ENCODE measurements around the gene C22orf15. TPM values are rescaled to one million over a fixed set of nuclear protein-coding genes. Genes with fewer than 3 reads are reported as not detected.

C22orf15 gene
- total RNA-seq, 1 donor from 2014 or later: 0.32 TPM

- intact Hi-C loops (cut with micrococcal nuclease): loop anchor here (2.0 kb wide), 1 partner anchor 46 kb away; no protein-coding TSS in a partner anchor
Observed at GRCh38 chr22:23750714-23751440, 11.9 kb upstream of the C22orf15 start, which contains the start of gene ZNF70. TSS of gene ZNF70 (minus strand) at chr22:23751112. CDS start at chr22:23745140, 5,972 bp downstream.

GRCh38 chr22:23751441-23751996 is 11.3 kb upstream of the C22orf15 start:
- intact Hi-C loops (cut with micrococcal nuclease): loop anchor here (2.0 kb wide), 1 partner anchor 47 kb away; no protein-coding TSS in a partner anchor

- intact Hi-C loops (cut with micrococcal nuclease): no loop called here
Observed at GRCh38 chr22:23752090-23752691, 10.6 kb upstream of the C22orf15 start.

GRCh38 chr22:23752750-23753149 is 10.0 kb upstream of the C22orf15 start:
- intact Hi-C loops (cut with micrococcal nuclease): no loop called here

- intact Hi-C loops (cut with micrococcal nuclease): no loop called here
Observed at GRCh38 chr22:23753385-23753784, 9.4 kb upstream of the C22orf15 start.

GRCh38 chr22:23754220-23754919 is 8.4 kb upstream of the C22orf15 start, which contains the start of gene VPREB3:
TSS of gene VPREB3 (minus strand) at chr22:23754425. CDS start at chr22:23754363, 62 bp downstream.
- intact Hi-C loops (cut with micrococcal nuclease): no loop called here

- intact Hi-C loops (cut with micrococcal nuclease): no loop called here
Observed at GRCh38 chr22:23754980-23755636, 7.7 kb upstream of the C22orf15 start.

GRCh38 chr22:23755711-23756110 is 7.1 kb upstream of the C22orf15 start:
- intact Hi-C loops (cut with micrococcal nuclease): no loop called here

- intact Hi-C loops (cut with micrococcal nuclease): no loop called here
Observed at GRCh38 chr22:23756891-23757290, 5.9 kb upstream of the C22orf15 start.

GRCh38 chr22:23759566-23759965 is 3.2 kb upstream of the C22orf15 start:
- intact Hi-C loops (cut with micrococcal nuclease): no loop called here

- intact Hi-C loops (cut with micrococcal nuclease): no loop called here
Observed at GRCh38 chr22:23760056-23760455, 2.7 kb upstream of the C22orf15 start.

GRCh38 chr22:23763579-23763945 is 772 bp downstream of the C22orf15 start:
- intact Hi-C loops (cut with micrococcal nuclease): no loop called here

GRCh38 chr22:23763954-23764353 is 1.2 kb downstream of the C22orf15 start:
- intact Hi-C loops (cut with micrococcal nuclease): no loop called here

- intact Hi-C loops (cut with micrococcal nuclease): no loop called here
Observed at GRCh38 chr22:23764899-23765881, 2.4 kb downstream of the C22orf15 start.

GRCh38 chr22:23767303-23767672 is 4.5 kb downstream of the C22orf15 start:
- intact Hi-C loops (cut with micrococcal nuclease): no loop called here

GRCh38 chr22:23767673-23768548 is 5.1 kb downstream of the C22orf15 start, which contains the start of gene CHCHD10:
TSS of gene CHCHD10 (minus strand) at chr22:23767972. CDS start at chr22:23767874, 98 bp downstream.
- intact Hi-C loops (cut with micrococcal nuclease): loop anchor here (1.0 kb wide), 1 partner anchor 19 kb away; no protein-coding TSS in a partner anchor

- intact Hi-C loops (cut with micrococcal nuclease): no loop called here
Observed at GRCh38 chr22:23769321-23769965, 6.7 kb downstream of the C22orf15 start.

- intact Hi-C loops (cut with micrococcal nuclease): loop anchor here (1.0 kb wide), 1 partner anchor 14 kb away; the partner anchor contains the start of gene SMARCB1
Observed at GRCh38 chr22:23772315-23772648, 9.5 kb downstream of the C22orf15 start.
